Measurements from ENCODE around the gene CLEC14A.

CLEC14A gene

GRCh38 chr14:38243696-38244240 is 12.1 kb downstream of the CLEC14A start:
- intact Hi-C loops (cut with DNase I; ENCODE audit: low total_unique reads): no loop called here
- no peak for TF ChIP-seq CTCF (IDR thresholded peaks at IDR 0.05)
- Histone ChIP-seq H3K4me3 (no peak overlapping the region), H3K4me1 (no peaks in the 10 kb centered on the region), H3K27me3 (no peaks in the 10 kb centered on the region), H3K36me3 (no peaks in the 10 kb centered on the region), H3K27ac (no peak overlapping the region), H3K9me3 (no peaks in the 10 kb centered on the region)
- no peak for DNase-seq

GRCh38 chr14:38238878-38239277 is 17.0 kb downstream of the CLEC14A start:
- Histone ChIP-seq H3K4me3 (no peak overlapping the region), H3K4me1 (no peaks in the 10 kb centered on the region), H3K27ac (no peak overlapping the region), H3K36me3 (no peaks in the 10 kb centered on the region), H3K9me3 (no peaks in the 10 kb centered on the region), H3K27me3 (no peaks in the 10 kb centered on the region)
- intact Hi-C loops (cut with DNase I; ENCODE audit: low total_unique reads): no loop called here
- no peak for TF ChIP-seq CTCF (IDR thresholded peaks at IDR 0.05)
- no peak for DNase-seq

GRCh38 chr14:38238332-38238731 is 17.6 kb downstream of the CLEC14A start:
- intact Hi-C loops (cut with DNase I; ENCODE audit: low total_unique reads): no loop called here
- Histone ChIP-seq H3K9me3 (no peaks in the 10 kb centered on the region), H3K27ac (no peak overlapping the region), H3K4me1 (no peaks in the 10 kb centered on the region), H3K36me3 (no peaks in the 10 kb centered on the region), H3K27me3 (no peaks in the 10 kb centered on the region), H3K4me3 (no peak overlapping the region)
- DNase-seq: no peak
- no peak for TF ChIP-seq CTCF (IDR thresholded peaks at IDR 0.05)

- H3K4me1 ChIP-seq: no peaks in the 10 kb centered on the region
- H3K4me3 ChIP-seq: no peak overlapping the region
- H3K9me3 ChIP-seq: no peaks in the 10 kb centered on the region
- no peak overlapping the region for H3K27ac ChIP-seq
- H3K36me3 ChIP-seq: no peaks in the 10 kb centered on the region
- no peak for TF ChIP-seq CTCF (IDR thresholded peaks at IDR 0.05)
- intact Hi-C loops (cut with DNase I; ENCODE audit: low total_unique reads): no loop called here
- no peaks in the 10 kb centered on the region for H3K27me3 ChIP-seq
- DNase-seq: no peak
Observed at GRCh38 chr14:38233218-38233617, 22.7 kb downstream of the CLEC14A start.

- Histone ChIP-seq H3K4me1 (no peaks in the 10 kb centered on the region), H3K27me3 (no peaks in the 10 kb centered on the region), H3K9me3 (no peaks in the 10 kb centered on the region), H3K36me3 (no peaks in the 10 kb centered on the region), H3K27ac (no peak overlapping the region), H3K4me3 (no peak overlapping the region)
- DNase-seq: no peak
- TF ChIP-seq CTCF (IDR thresholded peaks at IDR 0.05): no peak
- intact Hi-C loops (cut with DNase I; ENCODE audit: low total_unique reads): no loop called here
Observed at GRCh38 chr14:38226366-38226765, 29.5 kb downstream of the CLEC14A start.

GRCh38 chr14:38225946-38226345 is 29.9 kb downstream of the CLEC14A start:
- Histone ChIP-seq H3K27ac (no peak overlapping the region), H3K36me3 (no peaks in the 10 kb centered on the region), H3K4me3 (no peak overlapping the region), H3K27me3 (no peaks in the 10 kb centered on the region), H3K4me1 (no peaks in the 10 kb centered on the region), H3K9me3 (no peaks in the 10 kb centered on the region)
- no peak for TF ChIP-seq CTCF (IDR thresholded peaks at IDR 0.05)
- no peak for DNase-seq
- intact Hi-C loops (cut with DNase I; ENCODE audit: low total_unique reads): no loop called here

Data from tibial artery (tissue), 4 donors.